ENCODE data around the gene PRKN.

Gene PRKN

GRCh38 chr6:161439093-161439492, 1288.5 kb downstream of the PRKN start:
- Histone ChIP-seq H3K9ac (ENCODE audit: low read length in 5 of 5) (peak overlapping the region in 1 of 5 donors; percentile 26), H3K27me3 (ENCODE audit: control insufficient read depth in 5 of 5, insufficient read depth in 4 of 5, low read length in 5 of 5) (no peaks in the 10 kb centered on the region), H3K9me3 (ENCODE audit: control insufficient read depth in 5 of 5, low read length in 5 of 5) (no peaks in the 10 kb centered on the region), H3K27ac (ENCODE audit: low read depth, low read length) (peak overlapping the region; percentile 61), H3K4me1 (ENCODE audit: control insufficient read depth in 5 of 5, insufficient read depth in 5 of 5, low read length in 5 of 5) (peaks cover 7 to 42% (median 29%) of the 10 kb centered on the region in 5 donors), H3K36me3 (ENCODE audit: control insufficient read depth in 5 of 5, insufficient read depth in 5 of 5, low read length in 5 of 5) (no peaks in the 10 kb centered on the region), H3K4me3 (ENCODE audit: low read depth in 1 of 5, low read length in 5 of 5) (peak overlapping the region in 4 of 5 donors; percentile 12 to 57 (median 35))

GRCh38 chr6:161438430-161439030, 1289.0 kb downstream of the PRKN start:
- Histone ChIP-seq H3K27me3 (ENCODE audit: control insufficient read depth in 5 of 5, insufficient read depth in 4 of 5, low read length in 5 of 5) (no peaks in the 10 kb centered on the region), H3K4me3 (ENCODE audit: low read depth in 1 of 5, low read length in 5 of 5) (peak overlapping the region in 4 of 5 donors; percentile 12 to 57 (median 35)), H3K4me1 (ENCODE audit: control insufficient read depth in 5 of 5, insufficient read depth in 5 of 5, low read length in 5 of 5) (peaks cover 7 to 44% (median 28%) of the 10 kb centered on the region in 5 donors), H3K36me3 (ENCODE audit: control insufficient read depth in 5 of 5, insufficient read depth in 5 of 5, low read length in 5 of 5) (no peaks in the 10 kb centered on the region), H3K27ac (ENCODE audit: low read depth, low read length) (peak overlapping the region; percentile 61), H3K9me3 (ENCODE audit: control insufficient read depth in 5 of 5, low read length in 5 of 5) (no peaks in the 10 kb centered on the region), H3K9ac (ENCODE audit: low read length in 5 of 5) (peak overlapping the region in 3 of 5 donors; percentile 21 to 48 (median 26))

GRCh38 chr6:161437851-161438250, 1289.7 kb downstream of the PRKN start:
- peak overlapping the region; percentile 61 for H3K27ac ChIP-seq (ENCODE audit: low read depth, low read length)
- H3K27me3 ChIP-seq (ENCODE audit: control insufficient read depth in 5 of 5, insufficient read depth in 4 of 5, low read length in 5 of 5), result no peaks in the 10 kb centered on the region

GRCh38 chr6:161436106-161436876, 1291.3 kb downstream of the PRKN start:
- no peaks in the 10 kb centered on the region for H3K36me3 ChIP-seq (ENCODE audit: control insufficient read depth in 5 of 5, insufficient read depth in 5 of 5, low read length in 5 of 5)
- H3K4me1 ChIP-seq (ENCODE audit: control insufficient read depth in 5 of 5, insufficient read depth in 5 of 5, low read length in 5 of 5), result peaks cover 7 to 44% (median 22%) of the 10 kb centered on the region in 5 donors
- H3K27ac ChIP-seq (ENCODE audit: low read depth, low read length), result peak overlapping the region; percentile 55
- no peaks in the 10 kb centered on the region for H3K9me3 ChIP-seq (ENCODE audit: control insufficient read depth in 5 of 5, low read length in 5 of 5)
- no peaks in the 10 kb centered on the region for H3K27me3 ChIP-seq (ENCODE audit: control insufficient read depth in 5 of 5, insufficient read depth in 4 of 5, low read length in 5 of 5)
- H3K9ac ChIP-seq (ENCODE audit: low read length in 5 of 5), result no peak overlapping the region
- H3K4me3 ChIP-seq (ENCODE audit: low read depth in 1 of 5, low read length in 5 of 5), result peak overlapping the region in 1 of 5 donors; percentile 17

More at GRCh38 chr6:161437851-161438250, 1289.7 kb downstream of the PRKN start:
- Histone ChIP-seq H3K9ac (ENCODE audit: low read length in 5 of 5) (no peak overlapping the region), H3K4me1 (ENCODE audit: control insufficient read depth in 5 of 5, insufficient read depth in 5 of 5, low read length in 5 of 5) (peaks cover 7 to 44% (median 28%) of the 10 kb centered on the region in 5 donors), H3K4me3 (ENCODE audit: low read depth in 1 of 5, low read length in 5 of 5) (no peak overlapping the region), H3K36me3 (ENCODE audit: control insufficient read depth in 5 of 5, insufficient read depth in 5 of 5, low read length in 5 of 5) (no peaks in the 10 kb centered on the region), H3K9me3 (ENCODE audit: control insufficient read depth in 5 of 5, low read length in 5 of 5) (no peaks in the 10 kb centered on the region)

GRCh38 chr6:161435748-161436070, 1291.9 kb downstream of the PRKN start:
- Histone ChIP-seq H3K36me3 (ENCODE audit: control insufficient read depth in 5 of 5, insufficient read depth in 5 of 5, low read length in 5 of 5) (no peaks in the 10 kb centered on the region), H3K27ac (ENCODE audit: low read depth, low read length) (peak overlapping the region; percentile 95), H3K27me3 (ENCODE audit: control insufficient read depth in 5 of 5, insufficient read depth in 4 of 5, low read length in 5 of 5) (no peaks in the 10 kb centered on the region), H3K9ac (ENCODE audit: low read length in 5 of 5) (peak overlapping the region in 2 of 5 donors; percentile 64 to 73), H3K4me1 (ENCODE audit: control insufficient read depth in 5 of 5, insufficient read depth in 5 of 5, low read length in 5 of 5) (peaks cover 7 to 44% (median 22%) of the 10 kb centered on the region in 5 donors), H3K4me3 (ENCODE audit: low read depth in 1 of 5, low read length in 5 of 5) (peak overlapping the region in 2 of 5 donors; percentile 59 to 60), H3K9me3 (ENCODE audit: control insufficient read depth in 5 of 5, low read length in 5 of 5) (no peaks in the 10 kb centered on the region)

- Histone ChIP-seq H3K27ac (ENCODE audit: low read depth, low read length) (peak overlapping the region; percentile 95), H3K4me1 (ENCODE audit: control insufficient read depth in 5 of 5, insufficient read depth in 5 of 5, low read length in 5 of 5) (peaks cover 7 to 42% (median 22%) of the 10 kb centered on the region in 5 donors), H3K4me3 (ENCODE audit: low read depth in 1 of 5, low read length in 5 of 5) (peak overlapping the region; percentile 15 to 60 (median 43)), H3K9ac (ENCODE audit: low read length in 5 of 5) (peak overlapping the region in 3 of 5 donors; percentile 58 to 80 (median 64)), H3K9me3 (ENCODE audit: control insufficient read depth in 5 of 5, low read length in 5 of 5) (no peaks in the 10 kb centered on the region), H3K27me3 (ENCODE audit: control insufficient read depth in 5 of 5, insufficient read depth in 4 of 5, low read length in 5 of 5) (no peaks in the 10 kb centered on the region), H3K36me3 (ENCODE audit: control insufficient read depth in 5 of 5, insufficient read depth in 5 of 5, low read length in 5 of 5) (no peaks in the 10 kb centered on the region)
Measured at GRCh38 chr6:161434921-161435747, 1292.4 kb downstream of the PRKN start.

GRCh38 chr6:161434350-161434749, 1293.2 kb downstream of the PRKN start:
- Histone ChIP-seq H3K4me1 (ENCODE audit: control insufficient read depth in 5 of 5, insufficient read depth in 5 of 5, low read length in 5 of 5) (peaks cover 7 to 40% (median 22%) of the 10 kb centered on the region in 5 donors), H3K27me3 (ENCODE audit: control insufficient read depth in 5 of 5, insufficient read depth in 4 of 5, low read length in 5 of 5) (no peaks in the 10 kb centered on the region), H3K4me3 (ENCODE audit: low read depth in 1 of 5, low read length in 5 of 5) (peak overlapping the region; percentile 15 to 60 (median 49)), H3K9me3 (ENCODE audit: control insufficient read depth in 5 of 5, low read length in 5 of 5) (no peaks in the 10 kb centered on the region), H3K9ac (ENCODE audit: low read length in 5 of 5) (peak overlapping the region; percentile 2 to 80 (median 58)), H3K27ac (ENCODE audit: low read depth, low read length) (peak overlapping the region; percentile 95), H3K36me3 (ENCODE audit: control insufficient read depth in 5 of 5, insufficient read depth in 5 of 5, low read length in 5 of 5) (no peaks in the 10 kb centered on the region)

GRCh38 chr6:161432546-161432945, 1295.0 kb downstream of the PRKN start:
- H3K27me3 ChIP-seq (ENCODE audit: control insufficient read depth in 5 of 5, insufficient read depth in 4 of 5, low read length in 5 of 5), result no peaks in the 10 kb centered on the region
- H3K27ac ChIP-seq (ENCODE audit: low read depth, low read length), result no peak overlapping the region
- no peak overlapping the region for H3K9ac ChIP-seq (ENCODE audit: low read length in 5 of 5)
- H3K9me3 ChIP-seq (ENCODE audit: control insufficient read depth in 5 of 5, low read length in 5 of 5), result no peaks in the 10 kb centered on the region
- no peaks in the 10 kb centered on the region for H3K36me3 ChIP-seq (ENCODE audit: control insufficient read depth in 5 of 5, insufficient read depth in 5 of 5, low read length in 5 of 5)
- H3K4me3 ChIP-seq (ENCODE audit: low read depth in 1 of 5, low read length in 5 of 5), result no peak overlapping the region
- peaks cover 5 to 26% (median 22%) of the 10 kb centered on the region in 5 donors for H3K4me1 ChIP-seq (ENCODE audit: control insufficient read depth in 5 of 5, insufficient read depth in 5 of 5, low read length in 5 of 5)

GRCh38 chr6:161429921-161430490, 1297.6 kb downstream of the PRKN start:
- no peaks in the 10 kb centered on the region for H3K36me3 ChIP-seq (ENCODE audit: control insufficient read depth in 5 of 5, insufficient read depth in 5 of 5, low read length in 5 of 5)
- H3K4me3 ChIP-seq (ENCODE audit: low read depth in 1 of 5, low read length in 5 of 5), result no peak overlapping the region
- no peaks in the 10 kb centered on the region for H3K27me3 ChIP-seq (ENCODE audit: control insufficient read depth in 5 of 5, insufficient read depth in 4 of 5, low read length in 5 of 5)
- H3K9ac ChIP-seq (ENCODE audit: low read length in 5 of 5), result no peak overlapping the region
- H3K4me1 ChIP-seq (ENCODE audit: control insufficient read depth in 5 of 5, insufficient read depth in 5 of 5, low read length in 5 of 5), result peaks cover 0 to 11% (median 9%) of the 10 kb centered on the region in 5 donors
- H3K27ac ChIP-seq (ENCODE audit: low read depth, low read length), result no peak overlapping the region
- no peaks in the 10 kb centered on the region for H3K9me3 ChIP-seq (ENCODE audit: control insufficient read depth in 5 of 5, low read length in 5 of 5)
